Naive B cell (primary cell): Measurements from ENCODE around the gene PTPRD. TPM values are rescaled to one million over a fixed set of nuclear protein-coding genes. Genes with fewer than 3 reads are reported as not detected.

Experiments
- ATAC-seq, 2 donors: fragments of 150-1000 bp; cut with Tn5 transposase; 2 replicates each; pipeline ENCODE4 v1.10.0; 2021; ENCODE audit warnings: low read depth in 2 of 2, mild to moderate bottlenecking in 2 of 2, moderate library complexity in 2 of 2
- DNase-seq: peaks from one replicate; pipeline ENCODE4 v3.0.0; 2022
- H3K27ac Mint-ChIP-seq, 6 donors: one replicate each; pipeline ENCODE4 v1.8.0; 2020 to 2022; ENCODE audit warnings: mild to moderate bottlenecking in 6 of 6, mixed read lengths in 6 of 6, moderate library complexity in 5 of 6, inconsistent platforms in 2 of 6
- H3K27me3 Mint-ChIP-seq, 3 donors: one replicate each; pipeline ENCODE4 v1.8.0; 2021 to 2022; ENCODE audit warnings: mixed read lengths in 3 of 3, mild to moderate bottlenecking in 1 of 3
- H3K36me3 Mint-ChIP-seq, 2 donors: one replicate each; pipeline ENCODE4 v1.8.0; 2020 to 2022; ENCODE audit warnings: mixed read lengths in 2 of 2, inconsistent platforms in 1 of 2, mild to moderate bottlenecking in 1 of 2
- H3K4me1 Mint-ChIP-seq, 3 donors: one replicate each; pipeline ENCODE4 v1.8.0; 2020 to 2022; ENCODE audit warnings: mixed read lengths in 3 of 3, inconsistent platforms in 1 of 3, mild to moderate bottlenecking in 1 of 3, moderate library complexity in 1 of 3
- H3K4me3 Mint-ChIP-seq, 8 donors: one replicate each; pipeline ENCODE4 v1.8.0; 2020 to 2022; ENCODE audit warnings: mild to moderate bottlenecking in 8 of 8, mixed read lengths in 8 of 8, moderate library complexity in 8 of 8, inconsistent platforms in 2 of 8
- H3K9me3 Mint-ChIP-seq, 7 donors: one replicate each; pipeline ENCODE4 v1.8.0; 2020 to 2022; ENCODE audit warnings: mixed read lengths in 7 of 7, mild to moderate bottlenecking in 5 of 7, inconsistent platforms in 2 of 7, moderate library complexity in 1 of 7
- polyA plus RNA-seq, 6 donors: library from polyadenylated mRNA; unstranded; fragments of 300-500 nt; fragmentation: Illumina TruSeq; gene quantifications; one replicate each; pipeline ENCODE4 v1.2.3, GENCODE V29; 2021; ENCODE audit warnings: low read depth in 6 of 6

PTPRD gene
- polyA plus RNA-seq, 6 donors from 2014 or later: not detected

DNA sequence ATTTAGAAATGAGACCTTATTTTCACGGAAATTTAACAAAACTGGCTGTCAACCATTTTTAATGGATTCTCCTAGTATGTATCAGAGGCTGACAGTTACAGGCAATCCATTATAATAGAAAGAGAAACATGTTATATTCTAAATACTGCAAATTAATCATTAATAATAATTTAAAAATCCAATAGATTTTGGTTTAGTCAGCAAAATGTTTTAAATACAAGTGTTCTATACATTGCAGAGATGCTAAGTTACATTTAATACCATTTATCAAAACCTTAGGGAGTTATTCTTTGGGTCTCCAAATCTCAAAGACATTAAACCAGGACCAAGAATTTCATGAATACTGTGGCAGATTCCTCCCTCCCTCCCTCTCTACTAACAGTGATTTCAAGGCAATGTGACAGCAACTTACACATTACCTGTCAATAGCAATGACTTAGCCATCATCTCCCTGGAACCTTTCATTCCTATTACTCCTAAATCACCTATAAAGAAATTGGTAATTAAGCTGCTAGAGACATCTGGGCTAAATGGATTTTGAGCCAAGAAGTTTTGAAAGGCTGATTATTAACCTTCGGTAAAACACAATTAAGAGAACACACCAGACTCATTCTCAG is 2044.7 kb downstream of the PTPRD start:
- no peaks in the 10 kb centered on the region for H3K36me3 Mint-ChIP-seq
- H3K27ac Mint-ChIP-seq: no peak overlapping the region
- DNase-seq: no peak
- H3K4me3 Mint-ChIP-seq: no peak overlapping the region
- H3K27me3 Mint-ChIP-seq: no peaks in the 10 kb centered on the region
- H3K9me3 Mint-ChIP-seq: no peaks in the 10 kb centered on the region
- H3K4me1 Mint-ChIP-seq: peaks cover 0 to 13% (median 8%) of the 10 kb centered on the region in 3 donors
- ATAC-seq: no peak

GRCh38 chr9:8564960-8565359 is 2047.8 kb downstream of the PTPRD start:
- ATAC-seq (no peak), DNase-seq (no peak)
- peak overlapping the region in 3 of 8 donors; percentile 9 to 70 (median 58) for H3K4me3 Mint-ChIP-seq
- H3K4me1 Mint-ChIP-seq: peaks cover 0 to 13% (median 8%) of the 10 kb centered on the region in 3 donors
- H3K27me3 Mint-ChIP-seq: no peaks in the 10 kb centered on the region
- peak overlapping the region in 1 of 6 donors; percentile 38 for H3K27ac Mint-ChIP-seq
- H3K36me3 Mint-ChIP-seq: no peaks in the 10 kb centered on the region
- no peaks in the 10 kb centered on the region for H3K9me3 Mint-ChIP-seq

GRCh38 chr9:8560560-8561525 is 2052.0 kb downstream of the PTPRD start:
- ATAC-seq: no peak

GRCh38 chr9:8558176-8558575 is 2054.6 kb downstream of the PTPRD start:
- Mint-ChIP-seq H3K36me3 (no peaks in the 10 kb centered on the region), H3K27ac (no peak overlapping the region), H3K4me1 (no peaks in the 10 kb centered on the region), H3K4me3 (no peak overlapping the region), H3K27me3 (no peaks in the 10 kb centered on the region), H3K9me3 (no peaks in the 10 kb centered on the region)
- DNase-seq (no peak), ATAC-seq (no peak)

More at GRCh38 chr9:8560560-8561525, 2052.0 kb downstream of the PTPRD start:
- H3K36me3 Mint-ChIP-seq: no peaks in the 10 kb centered on the region
- DNase-seq: no peak
- H3K27me3 Mint-ChIP-seq: no peaks in the 10 kb centered on the region
- H3K4me3 Mint-ChIP-seq: no peak overlapping the region
- H3K27ac Mint-ChIP-seq: no peak overlapping the region
- H3K9me3 Mint-ChIP-seq: no peaks in the 10 kb centered on the region
- peaks cover 0 to 11% (median 7%) of the 10 kb centered on the region in 3 donors for H3K4me1 Mint-ChIP-seq

DNA sequence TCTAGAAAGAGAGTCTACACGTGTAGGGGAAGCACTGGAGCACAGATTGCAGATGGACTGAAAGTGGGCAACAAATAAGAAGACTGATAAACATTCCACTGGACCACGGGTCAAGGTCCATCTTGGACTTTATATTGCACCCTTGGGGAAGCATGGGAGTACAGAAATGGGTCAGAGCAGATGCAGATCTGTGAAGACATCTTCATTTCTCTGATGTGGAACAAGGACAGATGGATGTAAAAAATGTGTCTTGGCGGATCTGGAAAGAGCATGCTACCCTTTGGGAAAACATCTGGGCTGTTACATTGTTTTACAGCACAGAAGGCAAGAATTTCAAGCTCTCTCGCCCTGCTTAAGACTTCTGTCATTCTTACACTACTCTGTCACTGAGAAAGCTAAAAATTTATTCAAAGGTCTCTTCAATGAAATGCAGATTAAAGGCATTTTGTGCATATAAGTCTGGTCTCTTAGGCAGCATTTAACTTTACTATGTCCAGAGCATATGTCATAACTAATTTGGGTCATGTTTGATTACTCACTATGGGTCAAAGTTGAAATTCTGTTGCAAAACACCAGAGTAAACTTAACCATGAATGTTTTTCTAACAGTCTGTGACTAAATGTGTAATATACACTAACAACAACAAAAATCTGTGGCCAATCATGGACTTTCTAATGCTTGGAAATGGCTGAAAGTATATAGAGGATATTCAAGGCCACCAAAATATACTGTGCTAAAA is 2056.9 kb downstream of the PTPRD start:
- no peaks in the 10 kb centered on the region for H3K4me1 Mint-ChIP-seq
- H3K36me3 Mint-ChIP-seq: no peaks in the 10 kb centered on the region
- no peak overlapping the region for H3K4me3 Mint-ChIP-seq
- H3K27me3 Mint-ChIP-seq: no peaks in the 10 kb centered on the region
- DNase-seq (no peak), ATAC-seq (no peak)
- H3K27ac Mint-ChIP-seq: no peak overlapping the region
- no peaks in the 10 kb centered on the region for H3K9me3 Mint-ChIP-seq

DNA sequence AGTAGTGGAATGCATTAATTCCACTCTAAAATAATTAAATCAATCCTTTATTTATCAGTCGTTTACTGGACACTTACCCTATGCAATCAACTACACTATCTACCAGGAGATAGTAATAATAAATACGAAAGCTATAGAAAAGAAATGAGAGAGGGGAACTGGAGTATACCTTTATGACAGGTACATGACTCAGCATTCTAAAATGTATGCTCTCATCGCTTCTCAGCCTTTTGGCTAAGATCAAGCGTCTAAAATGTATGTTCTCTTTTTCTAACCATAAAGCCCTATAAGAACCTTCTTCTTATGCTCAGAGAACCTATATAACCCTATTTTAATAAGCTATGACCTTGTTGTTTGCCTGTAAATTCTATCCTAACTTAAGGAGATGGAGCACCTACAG is 2059.4 kb downstream of the PTPRD start:
- no peaks in the 10 kb centered on the region for H3K27me3 Mint-ChIP-seq
- no peaks in the 10 kb centered on the region for H3K4me1 Mint-ChIP-seq
- H3K36me3 Mint-ChIP-seq: no peaks in the 10 kb centered on the region
- no peak overlapping the region for H3K27ac Mint-ChIP-seq
- no peaks in the 10 kb centered on the region for H3K9me3 Mint-ChIP-seq
- DNase-seq (no peak), ATAC-seq (no peak)
- no peak overlapping the region for H3K4me3 Mint-ChIP-seq

- ATAC-seq (no peak), DNase-seq (no peak)
- Mint-ChIP-seq H3K4me1 (no peaks in the 10 kb centered on the region), H3K27me3 (no peaks in the 10 kb centered on the region), H3K27ac (no peak overlapping the region), H3K9me3 (no peaks in the 10 kb centered on the region), H3K36me3 (no peaks in the 10 kb centered on the region), H3K4me3 (no peak overlapping the region)
Observed at GRCh38 chr9:8552732-8553131, 2060.1 kb downstream of the PTPRD start.

DNA sequence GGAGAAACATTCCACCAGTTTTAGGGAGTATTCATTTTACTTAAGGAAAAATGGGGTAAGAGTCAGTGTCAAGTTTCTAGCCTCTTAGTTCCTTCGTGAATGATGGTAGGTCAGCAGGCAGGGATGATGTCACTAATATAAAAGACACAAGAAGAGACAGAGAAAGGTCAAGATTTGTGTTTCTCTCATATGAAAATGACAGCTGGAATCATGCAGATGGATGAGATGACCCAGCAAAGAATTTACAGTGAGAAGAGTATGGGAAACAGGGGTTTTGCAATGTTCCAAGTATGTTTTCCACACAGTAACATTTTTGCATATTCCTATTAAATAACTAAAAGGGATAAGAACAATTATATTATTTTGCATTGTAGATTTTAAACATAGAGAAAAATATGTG is 2063.6 kb downstream of the PTPRD start:
- no peaks in the 10 kb centered on the region for H3K36me3 Mint-ChIP-seq
- H3K27me3 Mint-ChIP-seq: no peaks in the 10 kb centered on the region
- no peak overlapping the region for H3K4me3 Mint-ChIP-seq
- no peaks in the 10 kb centered on the region for H3K4me1 Mint-ChIP-seq
- H3K27ac Mint-ChIP-seq: no peak overlapping the region
- no peaks in the 10 kb centered on the region for H3K9me3 Mint-ChIP-seq
- DNase-seq (no peak), ATAC-seq (no peak)

GRCh38 chr9:8543219-8543618 is 2069.6 kb downstream of the PTPRD start:
- no peak for ATAC-seq
- DNase-seq: no peak

DNA sequence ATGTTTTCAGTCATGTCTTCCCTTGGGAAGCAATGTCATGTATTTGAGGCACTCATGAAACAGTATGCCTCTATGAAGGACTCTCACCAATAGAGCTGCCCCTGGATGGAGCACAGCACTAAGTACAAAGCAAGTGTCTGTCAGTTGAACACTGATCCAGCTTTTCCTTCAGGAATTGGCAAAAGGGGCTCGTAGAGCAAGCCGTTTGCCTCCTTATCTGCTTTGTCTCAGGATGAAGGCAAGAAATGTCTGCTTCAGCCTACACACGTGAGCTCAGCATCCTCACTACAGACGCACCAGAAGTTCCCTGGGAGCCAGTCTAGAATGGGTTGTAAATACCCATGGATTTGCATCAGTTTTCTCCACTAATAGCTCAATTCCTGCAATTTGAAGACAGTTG is 2070.3 kb downstream of the PTPRD start:
- Mint-ChIP-seq H3K36me3 (no peaks in the 10 kb centered on the region), H3K27me3 (no peaks in the 10 kb centered on the region), H3K9me3 (peaks cover 0 to 2% (median 0%) of the 10 kb centered on the region in 7 donors), H3K4me3 (no peak overlapping the region), H3K4me1 (no peaks in the 10 kb centered on the region), H3K27ac (no peak overlapping the region)
- ATAC-seq (no peak), DNase-seq (no peak)

More at GRCh38 chr9:8543219-8543618, 2069.6 kb downstream of the PTPRD start:
- no peaks in the 10 kb centered on the region for H3K4me1 Mint-ChIP-seq
- no peaks in the 10 kb centered on the region for H3K9me3 Mint-ChIP-seq
- no peak overlapping the region for H3K27ac Mint-ChIP-seq
- H3K36me3 Mint-ChIP-seq: no peaks in the 10 kb centered on the region
- no peak overlapping the region for H3K4me3 Mint-ChIP-seq
- no peaks in the 10 kb centered on the region for H3K27me3 Mint-ChIP-seq

GRCh38 chr9:8539681-8540197 is 2073.1 kb downstream of the PTPRD start:
- H3K4me3 Mint-ChIP-seq: no peak overlapping the region
- H3K4me1 Mint-ChIP-seq: no peaks in the 10 kb centered on the region
- no peaks in the 10 kb centered on the region for H3K27me3 Mint-ChIP-seq
- H3K36me3 Mint-ChIP-seq: no peaks in the 10 kb centered on the region
- H3K9me3 Mint-ChIP-seq: peaks cover 0 to 2% (median 0%) of the 10 kb centered on the region in 7 donors
- H3K27ac Mint-ChIP-seq: no peak overlapping the region
- DNase-seq: no peak
- ATAC-seq: no peak

GRCh38 chr9:8536845-8537244 is 2076.0 kb downstream of the PTPRD start:
- no peaks in the 10 kb centered on the region for H3K36me3 Mint-ChIP-seq

DNA sequence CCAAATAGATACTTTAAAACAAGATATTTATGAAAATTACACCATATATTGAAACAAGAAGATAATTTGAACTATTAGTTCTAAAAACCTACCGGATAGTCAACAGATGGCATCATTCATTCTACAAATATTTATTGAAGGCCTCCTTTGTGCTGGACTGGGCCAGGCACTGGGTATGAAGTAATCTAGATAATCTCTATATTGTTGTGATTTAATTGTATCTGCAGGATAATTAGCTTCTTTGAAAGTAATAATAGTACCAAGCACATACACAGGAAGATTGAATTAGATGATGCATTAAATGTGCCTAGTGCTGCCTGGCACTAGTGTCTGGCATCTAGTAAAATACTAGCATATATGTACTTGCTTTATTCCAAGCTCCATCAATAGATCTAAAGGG is 2078.0 kb downstream of the PTPRD start:
- Mint-ChIP-seq H3K36me3 (no peaks in the 10 kb centered on the region), H3K4me3 (no peak overlapping the region), H3K9me3 (peaks cover 0 to 2% (median 0%) of the 10 kb centered on the region in 7 donors), H3K27me3 (no peaks in the 10 kb centered on the region), H3K4me1 (no peaks in the 10 kb centered on the region), H3K27ac (no peak overlapping the region)
- DNase-seq: no peak
- ATAC-seq: no peak

More at GRCh38 chr9:8536845-8537244, 2076.0 kb downstream of the PTPRD start:
- ATAC-seq: no peak
- Mint-ChIP-seq H3K4me1 (no peaks in the 10 kb centered on the region), H3K27ac (no peak overlapping the region), H3K4me3 (no peak overlapping the region), H3K27me3 (no peaks in the 10 kb centered on the region), H3K9me3 (peaks cover 0 to 2% (median 0%) of the 10 kb centered on the region in 7 donors)
- no peak for DNase-seq
